ENCODE data around the gene TLCD1.

The TLCD1 gene

GRCh38 chr17:28720247-28720996 lies 5.6 kb downstream of the TLCD1 start:
- H3K27ac ChIP-seq: peak overlapping the region; percentile 89
- peak overlapping the region; percentile 100 for H3K9ac ChIP-seq (ENCODE audit: insufficient read length)
- TF ChIP-seq POLR2AphosphoS5 (IDR thresholded peaks at IDR 0.05; ENCODE audit: borderline replicate concordance, low read depth, low read length): no peak
- TF ChIP-seq FOXP2 (optimal IDR thresholded peaks at IDR 0.05; ENCODE audit: control extremely low read depth, extremely low read length, insufficient read depth): no peak
- no peaks in the 10 kb centered on the region for H3K9me3 ChIP-seq (ENCODE audit: low read depth, low read length)
- DNase-seq (ENCODE audit: low read depth, low spot score): no peak
- peaks cover 58% of the 10 kb centered on the region for H3K36me3 ChIP-seq (ENCODE audit: insufficient read depth, low read length)
- H3K4me3 ChIP-seq: peak overlapping the region; percentile 99

GRCh38 chr17:28719021-28719433 lies 7.0 kb downstream of the TLCD1 start:
- TF ChIP-seq POLR2AphosphoS5 (IDR thresholded peaks at IDR 0.05; ENCODE audit: borderline replicate concordance, low read depth, low read length): no peak
- TF ChIP-seq FOXP2 (optimal IDR thresholded peaks at IDR 0.05; ENCODE audit: control extremely low read depth, extremely low read length, insufficient read depth): no peak
- no peak for TF ChIP-seq EZH2 (IDR thresholded peaks at IDR 0.05)
- no peaks in the 10 kb centered on the region for H3K9me3 ChIP-seq (ENCODE audit: low read depth, low read length)
- DNase-seq (ENCODE audit: low read depth, low spot score): no peak
- peaks cover 59% of the 10 kb centered on the region for H3K36me3 ChIP-seq (ENCODE audit: insufficient read depth, low read length)
- H3K4me3 ChIP-seq: peak overlapping the region; percentile 99
- peak overlapping the region; percentile 89 for H3K27ac ChIP-seq
- peak overlapping the region; percentile 77 for H3K9ac ChIP-seq (ENCODE audit: insufficient read length)

- Histone ChIP-seq H3K4me3 (peak overlapping the region; percentile 92), H3K36me3 (ENCODE audit: insufficient read depth, low read length) (peaks cover 58% of the 10 kb centered on the region), H3K9ac (ENCODE audit: insufficient read length) (peak overlapping the region; percentile 78), H3K9me3 (ENCODE audit: low read depth, low read length) (no peaks in the 10 kb centered on the region), H3K27ac (peak overlapping the region; percentile 89)
- TF ChIP-seq EZH2 (IDR thresholded peaks at IDR 0.05) (no peak), FOXP2 (optimal IDR thresholded peaks at IDR 0.05; ENCODE audit: control extremely low read depth, extremely low read length, insufficient read depth) (no peak), POLR2AphosphoS5 (IDR thresholded peaks at IDR 0.05; ENCODE audit: borderline replicate concordance, low read depth, low read length) (no peak; the same call in 1 of the 2 replicates)
- no peak for DNase-seq (ENCODE audit: low read depth, low spot score)
Observed at GRCh38 chr17:28718333-28719020, 7.6 kb downstream of the TLCD1 start.

- Histone ChIP-seq H3K9ac (ENCODE audit: insufficient read length) (peak within 1 kb of the TSS; percentile 96), H3K4me3 (peak within 1 kb of the TSS; percentile 92), H3K27ac (peak within 1 kb of the TSS; percentile 89), H3K36me3 (ENCODE audit: insufficient read depth, low read length) (peaks cover 54% of the 10 kb centered on the region), H3K9me3 (ENCODE audit: low read depth, low read length) (no peaks in the 10 kb centered on the region)
- peak; percentile 70 for TF ChIP-seq POLR2AphosphoS5 (IDR thresholded peaks at IDR 0.05; ENCODE audit: borderline replicate concordance, low read depth, low read length)
- no peak for TF ChIP-seq EZH2 (IDR thresholded peaks at IDR 0.05)
- TF ChIP-seq FOXP2 (optimal IDR thresholded peaks at IDR 0.05; ENCODE audit: control extremely low read depth, extremely low read length, insufficient read depth): no peak
- DNase-seq (ENCODE audit: low read depth, low spot score): no peak
Observed at GRCh38 chr17:28717578-28718332, 8.3 kb downstream of the TLCD1 start, which contains the start of gene RAB34. RAB34 (minus strand) TSS chr17:28717868; CDS start chr17:28717266, 602 bp downstream.

GRCh38 chr17:28716740-28717577 lies 9.1 kb downstream of the TLCD1 start:
- Histone ChIP-seq H3K36me3 (ENCODE audit: insufficient read depth, low read length) (peaks cover 47% of the 10 kb centered on the region), H3K9ac (ENCODE audit: insufficient read length) (peak overlapping the region; percentile 96), H3K4me3 (peak overlapping the region; percentile 92), H3K9me3 (ENCODE audit: low read depth, low read length) (no peaks in the 10 kb centered on the region), H3K27ac (peak overlapping the region; percentile 89)
- TF ChIP-seq FOXP2 (optimal IDR thresholded peaks at IDR 0.05; ENCODE audit: control extremely low read depth, extremely low read length, insufficient read depth) (no peak), EZH2 (IDR thresholded peaks at IDR 0.05) (no peak), POLR2AphosphoS5 (IDR thresholded peaks at IDR 0.05; ENCODE audit: borderline replicate concordance, low read depth, low read length) (no peak; the same call in 1 of the 2 replicates)
- no peak for DNase-seq (ENCODE audit: low read depth, low spot score)

- no peak overlapping the region for H3K27ac ChIP-seq
- no peak overlapping the region for H3K9ac ChIP-seq (ENCODE audit: insufficient read length)
- TF ChIP-seq FOXP2 (optimal IDR thresholded peaks at IDR 0.05; ENCODE audit: control extremely low read depth, extremely low read length, insufficient read depth) (no peak), EZH2 (IDR thresholded peaks at IDR 0.05) (no peak), POLR2AphosphoS5 (IDR thresholded peaks at IDR 0.05; ENCODE audit: borderline replicate concordance, low read depth, low read length) (no peak)
Observed at GRCh38 chr17:28715217-28715616, 10.8 kb downstream of the TLCD1 start.

GRCh38 chr17:28714281-28714680 lies 11.8 kb downstream of the TLCD1 start:
- Histone ChIP-seq H3K36me3 (ENCODE audit: insufficient read depth, low read length) (peaks cover 28% of the 10 kb centered on the region; the same call in 1 of the 2 replicates), H3K4me3 (no peak overlapping the region), H3K9me3 (ENCODE audit: low read depth, low read length) (no peaks in the 10 kb centered on the region), H3K27ac (no peak overlapping the region), H3K9ac (ENCODE audit: insufficient read length) (no peak overlapping the region)
- DNase-seq (ENCODE audit: low read depth, low spot score): no peak
- TF ChIP-seq EZH2 (IDR thresholded peaks at IDR 0.05) (no peak), FOXP2 (optimal IDR thresholded peaks at IDR 0.05; ENCODE audit: control extremely low read depth, extremely low read length, insufficient read depth) (no peak), POLR2AphosphoS5 (IDR thresholded peaks at IDR 0.05; ENCODE audit: borderline replicate concordance, low read depth, low read length) (no peak)

More at GRCh38 chr17:28715217-28715616, 10.8 kb downstream of the TLCD1 start:
- no peak overlapping the region for H3K4me3 ChIP-seq
- H3K36me3 ChIP-seq (ENCODE audit: insufficient read depth, low read length): peaks cover 29% of the 10 kb centered on the region
- DNase-seq (ENCODE audit: low read depth, low spot score): no peak
- H3K9me3 ChIP-seq (ENCODE audit: low read depth, low read length): no peaks in the 10 kb centered on the region

Data from SK-N-MC (cell line).